CD4-positive, alpha-beta T cell (primary cell): Measurements from ENCODE around the gene LCNL1. TPM values are rescaled to one million over a fixed set of nuclear protein-coding genes. Genes with fewer than 3 reads are reported as not detected.

Experiments used
- ATAC-seq: fragments of 200-7000 bp; cut with Tn5 transposase; one replicate; pipeline ENCODE4 v1.10.0; 2022; ENCODE audit warnings: mild to moderate bottlenecking; ENCODE audit not compliant: poor library complexity
- CTCF ChIA-PET: fragments of 350-600 bp; sonication (Branson Sonifier 250); formaldehyde crosslinking; loops from one replicate; lab custom pipeline; 2021; ENCODE audit warnings: antibody characterized with exemption, inconsistent platforms; lab: Charles Lee
- POLR2A ChIA-PET: fragments of 350-600 bp; sonication (Branson Sonifier 250); formaldehyde crosslinking; loops from one replicate; lab custom pipeline; 2021; ENCODE audit warnings: antibody characterized with exemption, inconsistent platforms; lab: Charles Lee
- DNase-seq, 14 experiments: peaks; one replicate each; pipeline ENCODE4 v3.0.0-alpha.2; 2013 to 2020; ENCODE audit warnings: mixed read lengths in 2 of 14
- H3K27ac ChIP-seq, 2 donors: one replicate each; pipeline versions ENCODE4 v1.5.1 to v1.7.0; 2013; ENCODE audit warnings: low read length in 2 of 2, low read depth in 1 of 2, mild to moderate bottlenecking in 1 of 2
- H3K27me3 ChIP-seq, 2 experiments: 1 replicate in 1 of 2; 2 replicates in 1 of 2; pipeline versions ENCODE4 v1.6.1 to v1.7.0; 2013; ENCODE audit warnings: low read length in 2 of 2, control low read depth in 1 of 2, mild to moderate bottlenecking in 1 of 2, moderate library complexity in 1 of 2; ENCODE audit not compliant: insufficient read depth in 2 of 2, control insufficient read depth in 1 of 2
- H3K36me3 ChIP-seq: one replicate; pipeline ENCODE4 v1.6.1; 2013; ENCODE audit warnings: low read length, control low read depth; ENCODE audit not compliant: insufficient read depth
- H3K4me1 ChIP-seq: one replicate; pipeline ENCODE4 v1.6.1; 2013; ENCODE audit warnings: low read length, control low read depth; ENCODE audit not compliant: insufficient read depth
- H3K4me3 ChIP-seq: one replicate; pipeline ENCODE4 v1.5.1; 2013; ENCODE audit warnings: mild to moderate bottlenecking, low read length, moderate library complexity
- H3K9me3 ChIP-seq, 2 experiments: 1 replicate in 1 of 2; 2 replicates in 1 of 2; pipeline versions ENCODE4 v1.6.1 to v1.7.0; 2013; ENCODE audit warnings: low read length in 2 of 2, mild to moderate bottlenecking in 2 of 2, control low read depth in 1 of 2, moderate library complexity in 1 of 2; ENCODE audit not compliant: control insufficient read depth in 1 of 2, insufficient read depth in 1 of 2
- H3K27ac Mint-ChIP-seq: one replicate; pipeline ENCODE4 v1.8.0; 2020; ENCODE audit warnings: mixed read lengths
- H3K27me3 Mint-ChIP-seq: one replicate; pipeline ENCODE4 v1.8.0; 2021; ENCODE audit warnings: mixed read lengths
- H3K36me3 Mint-ChIP-seq: one replicate; pipeline ENCODE4 v1.8.0; 2021; ENCODE audit warnings: low read depth, mixed read lengths
- H3K4me1 Mint-ChIP-seq: one replicate; pipeline ENCODE4 v1.8.0; 2021; ENCODE audit warnings: low read depth, mixed read lengths
- H3K4me3 Mint-ChIP-seq: one replicate; pipeline ENCODE4 v1.8.0; 2020; ENCODE audit warnings: mild to moderate bottlenecking, mixed read lengths
- H3K9me3 Mint-ChIP-seq: one replicate; pipeline ENCODE4 v1.8.0; 2020; ENCODE audit warnings: mixed read lengths
- intact Hi-C, 2 experiments: fragments of 100-400 bp; cut with DNase I in 1 of 2; cut with micrococcal nuclease in 1 of 2; formaldehyde crosslinking; loops; one replicate each; pipeline versions ENCODE4 v1.15.1 to v1.9.0; 2023 to 2025; cut with DNase I, micrococcal nuclease
- total RNA-seq, 174 experiments: library from RNA in 2 of 174; stranded (reverse) in 2 of 174; gene quantifications; one replicate each; pipeline ENCODE4 v1.2.3 and lab custom pipeline; 2021 to 2026
- TF ChIP-seq, protein P1 (sequence below): fragments of 200-600 bp; IDR thresholded peaks from one replicate; pipeline ENCODE4 v1.8.0; 2022; ENCODE audit warnings: antibody characterized with exemption, mild to moderate bottlenecking

LCNL1 gene
- total RNA-seq, 2 experiments from 2014 or later, result 0.93 to 1.0 TPM

DNA sequence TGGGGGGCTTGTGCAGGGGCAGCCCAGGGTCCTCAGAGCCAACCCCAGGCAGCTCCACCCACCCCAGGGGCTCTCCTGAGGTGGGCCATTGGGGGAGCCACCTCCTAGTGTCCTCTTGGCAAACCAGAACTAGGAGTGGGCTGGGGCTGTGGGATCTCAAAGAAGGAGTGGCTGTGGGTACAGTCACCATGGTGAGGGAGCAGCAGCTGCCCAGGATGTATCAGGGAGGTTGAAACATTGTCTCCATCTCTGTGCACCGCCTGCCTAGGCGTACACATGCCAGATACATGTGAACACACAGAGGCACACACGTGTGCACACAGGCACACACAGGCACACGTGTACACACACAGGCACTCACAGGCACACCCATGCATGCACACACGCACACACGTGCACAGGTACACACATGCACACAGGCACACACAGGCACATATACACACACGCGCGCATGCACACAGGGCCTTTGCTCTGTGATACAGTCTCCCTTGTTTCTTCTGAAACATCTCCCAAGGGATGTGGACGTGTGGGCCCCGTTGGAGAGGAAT lies 20.0 kb upstream of the LCNL1 start:
- Mint-ChIP-seq H3K27ac (peak overlapping the region; percentile 64), H3K36me3 (no peaks in the 10 kb centered on the region), H3K4me1 (peaks cover 29% of the 10 kb centered on the region), H3K27me3 (no peaks in the 10 kb centered on the region), H3K9me3 (no peaks in the 10 kb centered on the region), H3K4me3 (peak overlapping the region; percentile 25)
- Histone ChIP-seq H3K27ac (no peak overlapping the region), H3K4me1 (peaks cover 88% of the 10 kb centered on the region), H3K9me3 (peaks cover 0 to 3% of the 10 kb centered on the region in 2 experiments), H3K27me3 (no peaks in the 10 kb centered on the region), H3K4me3 (no peak overlapping the region), H3K36me3 (no peaks in the 10 kb centered on the region)
- DNase-seq (no peak), ATAC-seq (no peak)
- ChIA-PET POLR2A (no interaction called here), CTCF (interaction anchor here (0.6 kb wide), 1 partner anchor 90 kb away, joined by 3 read pairs; no protein-coding TSS in a partner anchor)
- intact Hi-C loops, result no loop called here
- TF ChIP-seq, protein P1, sequence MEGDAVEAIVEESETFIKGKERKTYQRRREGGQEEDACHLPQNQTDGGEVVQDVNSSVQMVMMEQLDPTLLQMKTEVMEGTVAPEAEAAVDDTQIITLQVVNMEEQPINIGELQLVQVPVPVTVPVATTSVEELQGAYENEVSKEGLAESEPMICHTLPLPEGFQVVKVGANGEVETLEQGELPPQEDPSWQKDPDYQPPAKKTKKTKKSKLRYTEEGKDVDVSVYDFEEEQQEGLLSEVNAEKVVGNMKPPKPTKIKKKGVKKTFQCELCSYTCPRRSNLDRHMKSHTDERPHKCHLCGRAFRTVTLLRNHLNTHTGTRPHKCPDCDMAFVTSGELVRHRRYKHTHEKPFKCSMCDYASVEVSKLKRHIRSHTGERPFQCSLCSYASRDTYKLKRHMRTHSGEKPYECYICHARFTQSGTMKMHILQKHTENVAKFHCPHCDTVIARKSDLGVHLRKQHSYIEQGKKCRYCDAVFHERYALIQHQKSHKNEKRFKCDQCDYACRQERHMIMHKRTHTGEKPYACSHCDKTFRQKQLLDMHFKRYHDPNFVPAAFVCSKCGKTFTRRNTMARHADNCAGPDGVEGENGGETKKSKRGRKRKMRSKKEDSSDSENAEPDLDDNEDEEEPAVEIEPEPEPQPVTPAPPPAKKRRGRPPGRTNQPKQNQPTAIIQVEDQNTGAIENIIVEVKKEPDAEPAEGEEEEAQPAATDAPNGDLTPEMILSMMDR, result no peak

DNA sequence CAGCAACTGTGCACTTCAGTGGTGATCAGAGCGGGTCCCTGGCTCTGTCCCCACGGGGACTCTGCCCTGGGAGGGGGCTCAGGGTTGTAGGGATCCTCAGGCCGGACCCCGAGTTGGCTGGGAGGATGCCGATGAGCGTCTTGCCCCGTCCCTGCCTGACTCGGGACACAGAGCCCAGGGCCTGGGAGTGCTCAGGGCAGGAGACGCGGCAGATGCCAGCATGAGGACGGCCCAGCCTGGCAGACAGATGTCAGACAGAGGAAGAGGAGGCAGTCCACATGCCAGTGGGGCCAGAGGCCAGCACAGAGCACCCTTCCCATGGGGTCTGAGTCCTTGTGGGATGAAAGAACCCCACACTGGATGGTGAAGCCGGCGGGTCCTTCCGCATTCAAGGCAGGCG lies 19.5 kb upstream of the LCNL1 start:
- H3K4me1 Mint-ChIP-seq, result peaks cover 29% of the 10 kb centered on the region
- no peak overlapping the region for H3K27ac ChIP-seq
- POLR2A ChIA-PET, result no interaction called here
- CTCF ChIA-PET, result interaction anchor here (0.6 kb wide), 1 partner anchor 91 kb away, joined by 3 read pairs; no protein-coding TSS in a partner anchor
- H3K27me3 Mint-ChIP-seq, result no peaks in the 10 kb centered on the region
- no peaks in the 10 kb centered on the region for H3K27me3 ChIP-seq
- no peak for DNase-seq
- peaks cover 0 to 3% of the 10 kb centered on the region in 2 experiments for H3K9me3 ChIP-seq
- H3K9me3 Mint-ChIP-seq, result no peaks in the 10 kb centered on the region
- intact Hi-C loops, result no loop called here
- no peak overlapping the region for H3K4me3 ChIP-seq
- H3K4me1 ChIP-seq, result peaks cover 83% of the 10 kb centered on the region
- no peaks in the 10 kb centered on the region for H3K36me3 ChIP-seq
- no peak overlapping the region for H3K4me3 Mint-ChIP-seq
- H3K36me3 Mint-ChIP-seq, result no peaks in the 10 kb centered on the region
- no peak for ATAC-seq
- no peak overlapping the region for H3K27ac Mint-ChIP-seq
- TF ChIP-seq, protein P1, result no peak

DNA sequence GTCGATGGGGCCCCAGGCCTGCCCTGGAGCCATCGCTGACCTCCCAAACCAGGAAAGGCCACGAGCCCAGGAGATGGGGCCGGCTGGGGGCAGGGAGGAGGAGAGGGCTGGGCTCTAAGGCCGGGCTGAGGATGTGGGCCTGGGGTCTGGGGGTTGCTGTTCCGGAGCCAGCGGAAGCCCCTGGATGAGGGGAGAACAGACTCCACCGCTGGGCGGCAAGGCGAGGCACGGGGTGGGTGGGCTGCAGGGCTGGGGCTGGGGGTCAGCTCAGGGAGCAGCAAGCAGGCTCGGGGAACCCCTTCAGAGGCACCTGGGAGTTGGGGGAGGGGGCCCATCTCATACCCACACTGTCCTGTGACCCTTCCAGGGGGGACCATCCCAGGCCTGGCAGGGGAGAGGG lies 19.0 kb upstream of the LCNL1 start:
- no peak overlapping the region for H3K27ac Mint-ChIP-seq
- Histone ChIP-seq H3K27ac (no peak overlapping the region), H3K36me3 (no peaks in the 10 kb centered on the region), H3K4me3 (no peak overlapping the region), H3K27me3 (no peaks in the 10 kb centered on the region), H3K9me3 (no peaks in the 10 kb centered on the region), H3K4me1 (peaks cover 78% of the 10 kb centered on the region)
- H3K27me3 Mint-ChIP-seq, result no peaks in the 10 kb centered on the region
- ATAC-seq, result no peak
- TF ChIP-seq, protein P1, result no peak
- H3K36me3 Mint-ChIP-seq, result no peaks in the 10 kb centered on the region
- DNase-seq, result no peak
- no peaks in the 10 kb centered on the region for H3K9me3 Mint-ChIP-seq
- POLR2A ChIA-PET, result no interaction called here
- H3K4me3 Mint-ChIP-seq, result no peak overlapping the region
- CTCF ChIA-PET, result no interaction called here
- H3K4me1 Mint-ChIP-seq, result peaks cover 29% of the 10 kb centered on the region
- intact Hi-C loops, result no loop called here
